H1 (cell line): ENCODE results near the gene UBASH3A. TPM values are rescaled to one million over a fixed set of nuclear protein-coding genes. Genes with fewer than 3 reads are reported as not detected.

Experiments
- BCL11A ChIP-seq, 2 experiments: IDR thresholded peaks; one replicate each; pipeline ENCODE4 v1.6.1; 2011; ENCODE audit warnings: low read depth in 2 of 2, low read length in 2 of 2, mild to moderate bottlenecking in 2 of 2
- BRCA1 ChIP-seq: IDR thresholded peaks from 2 replicates; pipeline ENCODE4 v1.6.1; 2012; ENCODE audit warnings: low read depth, low read length, improper control_type of control experiment
- CEBPB ChIP-seq: IDR thresholded peaks from 2 replicates; pipeline ENCODE4 v1.6.1; 2012; ENCODE audit warnings: low read depth, low read length
- CHD1 ChIP-seq: IDR thresholded peaks from 2 replicates; pipeline ENCODE4 v1.6.1; 2012; ENCODE audit warnings: low read depth, low read length, improper control_type of control experiment
- HDAC2 ChIP-seq, 2 experiments: fragments of 300-600 bp in 1 of 2; sonication (generic) in 1 of 2; IDR thresholded peaks; 2 replicates each; pipeline ENCODE4 v1.6.1; 2011 to 2012; ENCODE audit warnings: low read depth in 2 of 2, low read length in 2 of 2, mild to moderate bottlenecking in 2 of 2, moderate library complexity in 2 of 2, borderline replicate concordance in 1 of 2, inconsistent platforms in 1 of 2
- HDAC6 ChIP-seq: IDR thresholded peaks from one replicate; pipeline ENCODE4 v1.7.1; 2012; ENCODE audit warnings: low read depth, mild to moderate bottlenecking, inconsistent platforms, low read length, moderate library complexity
- KDM4A ChIP-seq: IDR thresholded peaks from one replicate; pipeline ENCODE4 v1.7.1; 2012; ENCODE audit warnings: low read depth, mild to moderate bottlenecking, moderate library complexity, low read length, inconsistent platforms; ENCODE audit not compliant: severe bottlenecking
- NANOG ChIP-seq: IDR thresholded peaks from 2 replicates; pipeline ENCODE4 v1.6.1; 2011; ENCODE audit warnings: low read length, low read depth, mild to moderate bottlenecking, inconsistent platforms; ENCODE audit not compliant: insufficient read depth, poor library complexity, severe bottlenecking
- RBBP5 ChIP-seq: IDR thresholded peaks from 2 replicates; pipeline ENCODE4 v1.7.1; 2012; ENCODE audit warnings: low read depth, mild to moderate bottlenecking, inconsistent platforms, low read length, moderate library complexity, borderline replicate concordance
- SAP30 ChIP-seq: fragments of 300-600 bp; sonication (generic); IDR thresholded peaks from 2 replicates; pipeline ENCODE4 v1.7.1; 2012; ENCODE audit warnings: low read length, moderate library complexity, mild to moderate bottlenecking, inconsistent platforms; ENCODE audit not compliant: insufficient read depth, insufficient replicate concordance
- SP4 ChIP-seq: IDR thresholded peaks from 2 replicates; pipeline ENCODE4 v1.6.1; 2012; ENCODE audit warnings: low read length, inconsistent platforms
- polyA plus RNA-seq, 7 experiments: library from polyadenylated mRNA; depleted of rRNA in 3 of 7; stranded (reverse) in 5 of 7; unstranded in 2 of 7; fragments of >200 nt in 5 of 7; fragments of 200-250 nt in 2 of 7; gene quantifications; 1 replicate in 5 of 7; 2 replicates in 1 of 7; 4 replicates in 1 of 7; pipeline versions ENCODE4 v1.2.1 to v1.2.3, GENCODE V29; 2011 to 2013; ENCODE audit warnings: missing spikeins in 2 of 7, mixed read lengths in 2 of 7
- total RNA-seq: library from RNA; stranded (reverse); fragmentation: NEBNext Ultra II Directional; extraction: Animal tissue kit (Norgen Biotek cat#: 25700); gene quantifications from 2 replicates; pipeline ENCODE4 v1.2.1, GENCODE V29; 2021

Gene UBASH3A
- total and polyA plus RNA-seq, 2 of the 8 experiments (the other 6 are each of a cell fraction or from before 2014, with no cell fraction given), result not detected

GRCh38 chr21:42390696-42391095 is 13.0 kb upstream of the UBASH3A start (continued):
- TF ChIP-seq HDAC6, result no peak
- TF ChIP-seq SAP30, result no peak
- TF ChIP-seq KDM4A, result no peak
- no peak for TF ChIP-seq BCL11A (IDR thresholded peaks at IDR 0.05; ENCODE audit: low read depth in 2 of 2, low read length in 2 of 2)
- TF ChIP-seq CEBPB, result no peak
- no peak for TF ChIP-seq NANOG
- no peak for TF ChIP-seq CHD1
- no peak for TF ChIP-seq SP4
- no peak for TF ChIP-seq BRCA1
- TF ChIP-seq RBBP5, result no peak
- TF ChIP-seq HDAC2 (IDR thresholded peaks at IDR 0.05; ENCODE audit: borderline replicate concordance in 1 of 2, low read depth in 2 of 2, low read length in 2 of 2), result no peak
- TF ChIP-seq, all 59 proteins: peak for 0
